ENCODE results near the gene SIRT7. TPM values are rescaled to one million over a fixed set of nuclear protein-coding genes. Genes with fewer than 3 reads are reported as not detected.

The SIRT7 gene
- polyA plus RNA-seq, 1 experiment: 8.4 TPM

- no peak for DNase-seq (ENCODE audit: low read depth)
- Histone ChIP-seq H3K4me3 (ENCODE audit: low read depth, low read length) (no peak overlapping the region), H3K36me3 (ENCODE audit: control insufficient read depth, insufficient read depth, low read length) (no peaks in the 10 kb centered on the region), H3K27me3 (ENCODE audit: control insufficient read depth, insufficient read depth, low read length) (peaks cover 22% of the 10 kb centered on the region)
- no peak for TF ChIP-seq CTCF (IDR thresholded peaks at IDR 0.05; ENCODE audit: insufficient read depth, low read depth, low read length)
- POLR2A ChIA-PET: no interaction called here
- CTCF ChIA-PET: interaction anchor here (0.8 to 2.1 kb wide), 3 partner anchors 24 to 58 kb away, joined by 3 to 18 read pairs (median 3); no protein-coding TSS in a partner anchor
Measured at GRCh38 chr17:81962499-81963441, 44.8 kb upstream of the SIRT7 start.

DNA sequence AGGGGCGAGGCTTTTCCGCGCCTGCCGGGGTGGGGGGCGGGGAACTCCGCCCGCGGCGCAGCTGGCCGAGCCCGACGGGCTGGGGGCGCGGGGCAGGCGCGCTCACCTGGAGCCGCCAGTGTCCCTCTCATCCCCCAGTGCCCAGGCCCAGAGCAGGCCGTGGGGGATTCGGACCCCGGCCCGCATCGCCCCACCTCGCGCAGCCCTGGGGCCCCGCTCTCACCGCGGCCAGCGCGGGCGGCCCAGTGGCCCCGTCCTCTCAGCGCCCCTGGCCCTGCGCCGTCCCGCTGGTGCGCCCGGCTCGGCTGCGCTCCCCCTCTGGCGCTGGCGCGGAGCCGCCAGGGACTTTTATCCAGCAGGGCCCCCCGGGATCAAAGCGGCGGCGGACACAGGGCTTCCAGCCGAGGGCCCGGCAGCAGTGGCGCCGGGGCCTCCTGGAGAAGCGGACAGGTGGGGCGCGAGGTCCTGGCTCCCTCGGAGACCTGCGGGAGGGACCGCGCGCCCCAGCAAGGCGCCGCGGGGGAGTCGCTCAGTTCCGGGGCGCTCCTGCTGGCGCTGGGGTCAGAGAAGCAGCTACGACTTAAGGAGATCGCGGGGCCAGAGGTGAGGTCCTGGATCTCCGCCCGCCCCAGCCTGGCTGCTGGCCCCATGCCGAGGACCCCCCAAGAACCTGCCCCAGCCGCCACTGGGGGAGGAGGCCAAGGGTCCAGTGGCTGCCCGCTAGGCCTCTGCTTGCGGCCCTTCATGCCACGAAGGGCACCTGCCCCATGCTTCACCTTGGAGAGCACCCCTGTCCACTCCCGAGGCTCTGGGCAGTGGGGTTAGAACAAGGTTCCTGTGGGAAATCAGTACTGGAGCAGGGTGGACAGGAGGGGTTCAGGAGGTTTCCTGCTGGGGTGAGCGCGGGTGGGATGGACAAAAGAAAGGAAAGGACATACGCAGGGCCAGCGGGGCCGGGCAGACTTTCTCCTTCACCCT is 43.8 kb upstream of the SIRT7 start:
- DNase-seq (ENCODE audit: low read depth): no peak
- ChIA-PET CTCF (interaction anchor here (0.6 to 3.0 kb wide), 9 partner anchors 23 to 137 kb away, joined by 3 to 218 read pairs (median 15); partner anchors contain the start of genes CENPX, DCXR, FASN and LRRC45), POLR2A (no interaction called here)
- TF ChIP-seq CTCF (IDR thresholded peaks at IDR 0.05; ENCODE audit: insufficient read depth, low read depth, low read length): no peak
- H3K36me3 ChIP-seq (ENCODE audit: control insufficient read depth, insufficient read depth, low read length): no peaks in the 10 kb centered on the region
- peaks cover 22% of the 10 kb centered on the region for H3K27me3 ChIP-seq (ENCODE audit: control insufficient read depth, insufficient read depth, low read length)
- no peak overlapping the region for H3K4me3 ChIP-seq (ENCODE audit: low read depth, low read length)

DNA sequence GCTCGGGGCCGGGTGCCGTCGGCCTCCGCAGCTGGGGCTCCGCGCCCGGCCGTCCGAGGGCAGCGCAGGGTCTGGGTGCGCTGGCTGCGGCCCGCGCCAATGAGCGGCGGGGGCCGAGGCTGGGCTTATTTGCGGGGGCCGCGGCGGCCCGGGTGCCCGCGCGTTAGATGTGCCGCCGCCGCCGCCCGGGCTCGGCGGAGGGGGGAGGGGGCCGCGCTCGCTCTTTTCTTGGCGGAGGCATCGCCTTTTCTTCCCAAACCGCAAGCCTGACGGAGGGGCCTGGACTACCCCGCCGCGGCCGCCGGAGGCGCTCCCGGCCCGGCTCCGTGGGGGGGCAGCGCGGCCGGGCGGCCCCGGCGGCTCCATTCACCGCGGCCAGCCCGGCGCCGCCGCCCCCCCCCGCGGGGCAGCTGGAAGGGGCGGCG is 43.1 kb upstream of the SIRT7 start, which contains the start of gene NOTUM:
Gene NOTUM, minus strand, starts transcription at position 101 of the 425 bp plus-strand sequence. CDS start 278 bp downstream, outside the sequence.
- no peak for DNase-seq (ENCODE audit: low read depth)
- POLR2A ChIA-PET: no interaction called here
- H3K36me3 ChIP-seq (ENCODE audit: control insufficient read depth, insufficient read depth, low read length): no peaks in the 10 kb centered on the region
- H3K4me3 ChIP-seq (ENCODE audit: low read depth, low read length): no peak within 1 kb of the TSS; the same call in 1 of the 2 replicates
- TF ChIP-seq CTCF (IDR thresholded peaks at IDR 0.05; ENCODE audit: insufficient read depth, low read depth, low read length): peak; percentile 19; the same call in 1 of the 2 replicates
- CTCF ChIA-PET: interaction anchor here (0.6 to 3.0 kb wide), 14 partner anchors 7 to 137 kb away, joined by 3 to 218 read pairs (median 14); partner anchors contain the start of genes CENPX, DCXR, FASN and LRRC45
- H3K27me3 ChIP-seq (ENCODE audit: control insufficient read depth, insufficient read depth, low read length): peaks cover 22% of the 10 kb centered on the region

DNA sequence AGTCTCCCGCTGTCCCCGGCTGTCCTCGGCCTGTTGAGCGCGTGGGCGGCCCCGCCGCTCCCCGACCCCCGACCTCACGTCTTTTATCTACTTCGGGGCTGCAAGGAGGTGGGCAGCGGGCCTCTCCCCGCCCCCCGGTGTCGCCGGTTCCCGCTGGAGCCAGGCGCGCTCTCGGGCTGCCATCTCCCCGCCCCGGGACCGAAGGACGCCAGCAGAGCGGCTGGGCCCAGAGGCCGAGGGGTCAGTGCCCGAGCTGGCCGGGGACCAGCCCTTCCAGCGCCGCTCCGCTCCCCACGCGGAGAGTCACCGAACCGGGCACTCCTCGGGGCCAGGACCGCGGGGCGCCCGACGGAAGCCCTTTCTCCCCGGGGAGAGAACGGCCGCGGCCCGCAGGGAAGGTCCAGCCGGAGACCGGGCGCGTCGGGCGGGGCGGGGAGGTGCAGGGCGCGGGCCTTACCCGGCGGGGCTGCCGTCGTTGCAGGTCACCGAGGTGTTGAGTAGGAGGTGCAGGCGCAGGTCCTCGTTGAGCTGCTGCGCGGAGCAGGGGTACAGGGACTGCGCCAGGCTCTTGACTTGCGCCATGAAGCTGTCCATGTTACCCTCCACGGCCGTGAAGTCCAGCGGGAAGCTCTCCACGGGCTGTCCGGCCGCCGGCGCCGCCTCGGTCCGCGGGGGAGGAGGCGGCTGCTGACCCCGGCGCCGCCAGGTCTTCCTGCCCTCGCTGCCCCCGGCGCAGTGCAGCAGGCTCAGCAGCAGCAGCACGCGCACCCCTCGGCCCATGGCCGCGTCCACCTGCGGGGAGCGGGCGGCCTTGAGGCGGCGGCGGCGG is 42.4 kb upstream of the SIRT7 start:
- H3K27me3 ChIP-seq (ENCODE audit: control insufficient read depth, insufficient read depth, low read length): peaks cover 22% of the 10 kb centered on the region
- no peak for DNase-seq (ENCODE audit: low read depth)
- no peaks in the 10 kb centered on the region for H3K36me3 ChIP-seq (ENCODE audit: control insufficient read depth, insufficient read depth, low read length)
- ChIA-PET CTCF (interaction anchor here (0.5 to 3.0 kb wide), 32 partner anchors 8 to 196 kb away, joined by 3 to 218 read pairs (median 8); partner anchors contain the start of genes CENPX, DCXR, FASN and LRRC45), POLR2A (no interaction called here)
- peak overlapping the region; percentile 23; the same call in 1 of the 2 replicates for H3K4me3 ChIP-seq (ENCODE audit: low read depth, low read length)
- TF ChIP-seq CTCF (IDR thresholded peaks at IDR 0.05; ENCODE audit: insufficient read depth, low read depth, low read length): no peak

Data from BJ (cell line).